ENCODE data around the gene MBNL1. TPM values are rescaled to one million over a fixed set of nuclear protein-coding genes. Genes with fewer than 3 reads are reported as not detected.

Gene MBNL1
- total and polyA plus RNA-seq, 8 donors: 25.7 to 379 (median 155) TPM

GRCh38 chr3:152413240-152413639 is 144.5 kb downstream of the MBNL1 start:
- TF ChIP-seq POLR2A (IDR thresholded peaks at IDR 0.05) (no peak), EP300 (IDR thresholded peaks at IDR 0.05) (no peak), POLR2AphosphoS5 (IDR thresholded peaks at IDR 0.05) (no peak), CTCF (IDR thresholded peaks at IDR 0.05) (no peak)
- H3K9me3 ChIP-seq: no peaks in the 10 kb centered on the region
- H3K4me1 ChIP-seq: peaks cover 0 to 38% (median 19%) of the 10 kb centered on the region in 4 donors
- H3K27me3 ChIP-seq: no peaks in the 10 kb centered on the region
- H3K4me3 ChIP-seq: no peak overlapping the region
- WGBS, 5 donors: 80 to 89% (median 86%) methylated on average over 2 of the region's 2 CpGs
- no peak for DNase-seq
- H3K36me3 ChIP-seq: peaks cover 0 to 35% (median 28%) of the 10 kb centered on the region in 4 donors
- intact Hi-C loops (cut with DNase I; ENCODE audit: low total_unique reads): no loop called here
- peak overlapping the region in 1 of 5 donors; percentile 21 for H3K27ac ChIP-seq

GRCh38 chr3:152416808-152417580 is 148.3 kb downstream of the MBNL1 start:
- Histone ChIP-seq H3K4me3 (no peak overlapping the region), H3K9me3 (no peaks in the 10 kb centered on the region), H3K36me3 (peaks cover 25 to 63% (median 59%) of the 10 kb centered on the region in 4 donors), H3K4me1 (peaks cover 0 to 24% (median 7%) of the 10 kb centered on the region in 4 donors), H3K27ac (no peak overlapping the region), H3K27me3 (no peaks in the 10 kb centered on the region)
- TF ChIP-seq CTCF (IDR thresholded peaks at IDR 0.05) (no peak), EP300 (IDR thresholded peaks at IDR 0.05) (no peak)
- no peak for DNase-seq
- intact Hi-C loops (cut with DNase I; ENCODE audit: low total_unique reads): no loop called here
- WGBS, 5 donors: 90 to 100% (median 95%) methylated on average over 1 of the region's 1 CpG

GRCh38 chr3:152419748-152420147 is 151.0 kb downstream of the MBNL1 start:
- H3K27ac ChIP-seq: no peak overlapping the region
- no peak overlapping the region for H3K4me3 ChIP-seq
- intact Hi-C loops (cut with DNase I; ENCODE audit: low total_unique reads): no loop called here
- TF ChIP-seq POLR2AphosphoS5 (IDR thresholded peaks at IDR 0.05) (no peak), CTCF (IDR thresholded peaks at IDR 0.05) (no peak), EP300 (IDR thresholded peaks at IDR 0.05) (no peak), POLR2A (IDR thresholded peaks at IDR 0.05) (no peak)
- peaks cover 25 to 62% (median 58%) of the 10 kb centered on the region in 4 donors for H3K36me3 ChIP-seq
- peaks cover 0 to 3% (median 0%) of the 10 kb centered on the region in 4 donors for H3K4me1 ChIP-seq
- WGBS, 5 donors: 87 to 97% (median 96%) methylated on average over 6 to 7 of the region's 7 CpGs
- H3K9me3 ChIP-seq: no peaks in the 10 kb centered on the region
- no peak for DNase-seq
- H3K27me3 ChIP-seq: no peaks in the 10 kb centered on the region

GRCh38 chr3:152421162-152421561 is 152.4 kb downstream of the MBNL1 start:
- Histone ChIP-seq H3K9me3 (no peaks in the 10 kb centered on the region), H3K36me3 (peaks cover 25 to 48% (median 44%) of the 10 kb centered on the region in 4 donors), H3K4me3 (no peak overlapping the region), H3K27me3 (no peaks in the 10 kb centered on the region), H3K4me1 (peaks cover 0 to 3% (median 1%) of the 10 kb centered on the region in 4 donors), H3K27ac (peak overlapping the region in 1 of 5 donors; percentile 38)
- WGBS, 5 donors: 97 to 100% (median 98%) methylated on average over 5 to 6 of the region's 6 CpGs
- TF ChIP-seq POLR2AphosphoS5 (IDR thresholded peaks at IDR 0.05) (no peak), CTCF (IDR thresholded peaks at IDR 0.05) (no peak), EP300 (IDR thresholded peaks at IDR 0.05) (no peak), POLR2A (IDR thresholded peaks at IDR 0.05) (no peak)
- no peak for DNase-seq
- intact Hi-C loops (cut with DNase I; ENCODE audit: low total_unique reads): no loop called here
